ENCODE results near the gene ARMC7.

ARMC7 gene

GRCh38 chr17:75078284-75079022 is 31.3 kb upstream of the ARMC7 start:
- no peak for DNase-seq

- DNase-seq, result no peak
Observed at GRCh38 chr17:75079023-75079373, 30.8 kb upstream of the ARMC7 start.

GRCh38 chr17:75081611-75082540 is 27.9 kb upstream of the ARMC7 start:
- peak; percentile 62 for DNase-seq

- DNase-seq, result no peak
Observed at GRCh38 chr17:75082683-75083082, 27.1 kb upstream of the ARMC7 start.

- DNase-seq, result no peak
Observed at GRCh38 chr17:75084039-75084660, 25.6 kb upstream of the ARMC7 start.

GRCh38 chr17:75086496-75087181 is 23.1 kb upstream of the ARMC7 start:
- DNase-seq, result no peak

- DNase-seq, result no peak
Observed at GRCh38 chr17:75087182-75087557, 22.6 kb upstream of the ARMC7 start.

GRCh38 chr17:75087558-75088453 is 22.0 kb upstream of the ARMC7 start, which contains the start of gene SLC16A5:
Gene SLC16A5, plus strand, starts transcription at chr17:75087954. Its CDS starts 5,683 bp downstream, at chr17:75093637.
- DNase-seq, result no peak

GRCh38 chr17:75088465-75089417 is 21.0 kb upstream of the ARMC7 start:
- no peak for DNase-seq

GRCh38 chr17:75090871-75091854 is 18.6 kb upstream of the ARMC7 start:
- no peak for DNase-seq

- DNase-seq, result no peak
Observed at GRCh38 chr17:75091855-75092327, 17.9 kb upstream of the ARMC7 start.

- DNase-seq, result no peak
Observed at GRCh38 chr17:75093548-75094158, 16.1 kb upstream of the ARMC7 start.

GRCh38 chr17:75094871-75095399 is 14.8 kb upstream of the ARMC7 start:
- DNase-seq, result no peak

GRCh38 chr17:75096082-75096625 is 13.6 kb upstream of the ARMC7 start:
- no peak for DNase-seq

GRCh38 chr17:75097865-75098264 is 11.9 kb upstream of the ARMC7 start:
- no peak for DNase-seq

GRCh38 chr17:75098861-75099260 is 10.9 kb upstream of the ARMC7 start:
- no peak for DNase-seq

- no peak for DNase-seq
Observed at GRCh38 chr17:75099881-75100595, 9.7 kb upstream of the ARMC7 start.

All from NCI-H82 (cell line).